Smooth muscle cell (in vitro differentiated cells): ENCODE data around the gene FOXI3. TPM values are rescaled to one million over a fixed set of nuclear protein-coding genes. Genes with fewer than 3 reads are reported as not detected.
A peak's percentile ranks its signal among the peaks of the same experiment; 100 is the strongest.

ENCODE experiments used
- DNase-seq: peaks from one replicate; lab custom pipeline; 2025; ENCODE audit not compliant: unreplicated experiment; lab: John Stamatoyannopoulos, UW
- H2AFZ ChIP-seq: fragments of 200-600 bp; sonication (generic); 2 replicates; pipeline ENCODE4 v1.6.0; 2016; ENCODE audit warnings: antibody characterized with exemption, low read depth, mild to moderate bottlenecking
- H3F3A ChIP-seq: fragments of 200-600 bp; sonication (generic); 2 replicates; pipeline ENCODE4 v1.6.0; 2017; ENCODE audit warnings: antibody characterized with exemption, low read depth
- H3K27ac ChIP-seq: fragments of 200-600 bp; sonication (generic); 2 replicates; pipeline ENCODE4 v1.5.1; 2016; ENCODE audit warnings: low read depth, mild to moderate bottlenecking
- H3K27me3 ChIP-seq: fragments of 200-600 bp; sonication (generic); 2 replicates; pipeline ENCODE4 v1.6.1; 2016; ENCODE audit warnings: low read depth, mild to moderate bottlenecking
- H3K36me3 ChIP-seq: fragments of 200-600 bp; sonication (generic); 2 replicates; pipeline ENCODE4 v1.5.1; 2016; ENCODE audit warnings: low read depth
- H3K4me1 ChIP-seq: fragments of 200-600 bp; sonication (generic); 2 replicates; pipeline ENCODE4 v1.5.1; 2016; ENCODE audit warnings: low read depth
- H3K4me2 ChIP-seq: fragments of 200-600 bp; sonication (generic); 2 replicates; pipeline ENCODE4 v1.6.0; 2016; ENCODE audit warnings: mild to moderate bottlenecking
- H3K4me3 ChIP-seq: fragments of 200-600 bp; sonication (generic); 2 replicates; pipeline ENCODE4 v1.5.1; 2016; ENCODE audit warnings: mild to moderate bottlenecking
- H3K79me2 ChIP-seq: fragments of 200-600 bp; sonication (generic); 2 replicates; pipeline ENCODE4 v1.6.0; 2016; ENCODE audit warnings: low read depth, mild to moderate bottlenecking
- H3K9ac ChIP-seq: fragments of 200-600 bp; sonication (generic); 2 replicates; pipeline ENCODE4 v1.6.0; 2016; ENCODE audit warnings: low read depth
- H3K9me3 ChIP-seq: fragments of 200-600 bp; sonication (generic); replicated peaks from 2 replicates; pipeline ENCODE4 v1.5.1; 2016; ENCODE audit warnings: low read depth
- H4K20me1 ChIP-seq: fragments of 200-600 bp; sonication (generic); 2 replicates; pipeline ENCODE4 v1.6.0; 2016; ENCODE audit warnings: low read depth
- WGBS: methylation state at CpG from one replicate; pipeline ENCODE4 v1.1.7; 2016; ENCODE audit warnings: low lambda C conversion rate; 5-methylcytosine and 5-hydroxymethylcytosine counted together
- polyA plus RNA-seq: library from polyadenylated mRNA; unstranded; fragments of >200 nt; fragmentation: Nextera tagmentation; extraction: Ambion mirVana; gene quantifications from 2 replicates; pipeline ENCODE4 v1.2.1, GENCODE V29; 2016
- total RNA-seq: library from RNA; depleted of rRNA; stranded (reverse); fragments of >200 nt; gene quantifications from 2 replicates; pipeline ENCODE4 v1.2.3, GENCODE V29; 2014
- TF ChIP-seq, protein P1 (sequence below): fragments of 200-600 bp; sonication (generic); IDR thresholded peaks from 2 replicates; pipeline ENCODE4 v1.5.1; 2017; ENCODE audit warnings: borderline replicate concordance, mild to moderate bottlenecking, antibody characterized with exemption; ENCODE audit not compliant: insufficient read depth, poor library complexity, severe bottlenecking

The FOXI3 gene
- not detected in 2 replicates for total RNA-seq
- polyA plus RNA-seq, result not detected in 2 replicates

DNA sequence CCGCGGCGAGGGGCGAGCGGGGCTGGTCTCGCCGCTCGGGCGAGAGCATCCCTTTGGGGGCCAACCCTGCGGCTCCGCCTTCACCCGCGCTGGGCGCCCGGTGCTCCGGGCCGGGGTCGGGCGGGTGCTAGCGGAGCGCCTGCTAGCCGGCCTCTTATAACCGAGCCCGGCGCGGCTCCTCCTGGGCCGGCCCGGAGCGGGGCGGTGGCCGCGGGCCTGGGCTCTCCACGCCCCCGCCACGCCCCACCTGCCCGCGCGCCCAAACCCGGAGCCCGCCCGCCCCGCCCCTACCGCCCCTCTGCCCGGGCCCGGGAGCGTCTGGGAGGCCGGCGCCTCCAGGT lies at the start of gene FOXI3:
Gene FOXI3 (minus strand): TSS at position 129 of the 341 bp plus-strand sequence. CDS start 158 bp downstream, outside the sequence.
- Histone ChIP-seq H3K4me3 (peak within 1 kb of the TSS; percentile 45), H3K27me3 (peaks cover 75% of the 10 kb centered on the region), H3K9ac (no peak within 1 kb of the TSS)

DNA sequence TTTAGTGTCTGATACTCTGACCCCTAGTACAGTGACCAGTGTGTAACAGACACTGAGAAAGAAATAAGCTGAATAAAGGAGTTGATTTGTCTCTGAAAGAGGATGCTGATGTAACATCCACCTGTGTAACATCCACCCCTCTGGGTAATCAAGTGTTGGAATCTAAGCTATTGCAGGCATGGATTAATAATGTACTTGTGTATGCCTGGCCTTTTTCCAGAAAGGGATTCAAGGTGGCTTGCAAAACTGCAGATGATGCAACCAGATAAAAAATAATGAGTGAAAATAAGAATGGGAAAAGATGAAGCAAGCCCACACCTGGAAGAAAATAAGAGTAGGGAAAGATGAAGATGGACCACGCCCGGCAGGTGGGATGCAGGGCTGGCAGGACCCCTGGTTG lies 48.2 kb upstream of the FOXI3 start:
- H3K36me3 ChIP-seq, result no peaks in the 10 kb centered on the region
- TF ChIP-seq, protein P1, sequence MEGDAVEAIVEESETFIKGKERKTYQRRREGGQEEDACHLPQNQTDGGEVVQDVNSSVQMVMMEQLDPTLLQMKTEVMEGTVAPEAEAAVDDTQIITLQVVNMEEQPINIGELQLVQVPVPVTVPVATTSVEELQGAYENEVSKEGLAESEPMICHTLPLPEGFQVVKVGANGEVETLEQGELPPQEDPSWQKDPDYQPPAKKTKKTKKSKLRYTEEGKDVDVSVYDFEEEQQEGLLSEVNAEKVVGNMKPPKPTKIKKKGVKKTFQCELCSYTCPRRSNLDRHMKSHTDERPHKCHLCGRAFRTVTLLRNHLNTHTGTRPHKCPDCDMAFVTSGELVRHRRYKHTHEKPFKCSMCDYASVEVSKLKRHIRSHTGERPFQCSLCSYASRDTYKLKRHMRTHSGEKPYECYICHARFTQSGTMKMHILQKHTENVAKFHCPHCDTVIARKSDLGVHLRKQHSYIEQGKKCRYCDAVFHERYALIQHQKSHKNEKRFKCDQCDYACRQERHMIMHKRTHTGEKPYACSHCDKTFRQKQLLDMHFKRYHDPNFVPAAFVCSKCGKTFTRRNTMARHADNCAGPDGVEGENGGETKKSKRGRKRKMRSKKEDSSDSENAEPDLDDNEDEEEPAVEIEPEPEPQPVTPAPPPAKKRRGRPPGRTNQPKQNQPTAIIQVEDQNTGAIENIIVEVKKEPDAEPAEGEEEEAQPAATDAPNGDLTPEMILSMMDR, result no peak
- WGBS, result 95% methylated on average over 2 of the region's 2 CpGs
- no peak overlapping the region for H3K4me2 ChIP-seq
- H3K4me3 ChIP-seq, result no peak overlapping the region
- no peak for DNase-seq
- no peaks in the 10 kb centered on the region for H3K4me1 ChIP-seq
- H3F3A ChIP-seq, result no peaks in the 10 kb centered on the region
- no peak overlapping the region for H2AFZ ChIP-seq
- H3K27me3 ChIP-seq, result no peaks in the 10 kb centered on the region
- H3K27ac ChIP-seq, result no peak overlapping the region
- no peaks in the 10 kb centered on the region for H3K79me2 ChIP-seq
- H3K9me3 ChIP-seq, result no peaks in the 10 kb centered on the region
- no peak overlapping the region for H3K9ac ChIP-seq
- no peaks in the 10 kb centered on the region for H4K20me1 ChIP-seq

More for the DNA sequence above, at the start of gene FOXI3:
- peaks cover 11% of the 10 kb centered on the region for H3K4me1 ChIP-seq
- DNase-seq, result no peak
- H3K27ac ChIP-seq, result no peak within 1 kb of the TSS
- peak within 1 kb of the TSS; percentile 26 for H2AFZ ChIP-seq
- H3K36me3 ChIP-seq, result no peaks in the 10 kb centered on the region
- TF ChIP-seq, protein P1, result no peak
- H3K4me2 ChIP-seq, result peak within 1 kb of the TSS; percentile 81
- no peaks in the 10 kb centered on the region for H3K9me3 ChIP-seq
- no peaks in the 10 kb centered on the region for H3K79me2 ChIP-seq
- WGBS, result 4% methylated on average over 4 of the region's 48 CpGs
- H3F3A ChIP-seq, result no peaks in the 10 kb centered on the region
- no peaks in the 10 kb centered on the region for H4K20me1 ChIP-seq

DNA sequence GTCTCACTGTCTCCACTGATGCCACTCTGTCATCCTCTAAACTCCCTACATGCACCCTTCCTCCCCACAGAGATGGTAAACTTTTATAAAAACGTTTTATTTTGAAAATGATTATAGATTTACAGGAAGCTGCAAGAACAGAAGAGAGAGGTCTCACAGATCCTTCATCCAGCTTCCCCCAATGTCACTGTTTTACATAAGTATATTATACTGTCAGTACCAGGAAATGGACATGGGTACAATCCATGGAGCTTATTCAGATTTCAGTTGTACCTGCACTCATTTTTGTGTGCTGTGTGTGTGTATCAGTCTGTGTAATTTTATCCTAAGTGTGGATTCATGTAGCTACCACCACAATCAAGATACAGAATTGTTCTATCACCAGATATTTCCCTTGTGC lies 46.7 kb upstream of the FOXI3 start:
- H3K27ac ChIP-seq, result no peak overlapping the region
- WGBS, result 54% methylated on average over 1 of the region's 1 CpG
- H3K27me3 ChIP-seq, result no peaks in the 10 kb centered on the region
- DNase-seq, result no peak
- TF ChIP-seq, protein P1, result no peak
- H3K4me3 ChIP-seq, result no peak overlapping the region
- H2AFZ ChIP-seq, result no peak overlapping the region
- H3K4me2 ChIP-seq, result no peak overlapping the region
- H3K4me1 ChIP-seq, result no peaks in the 10 kb centered on the region
- H3K9ac ChIP-seq, result no peak overlapping the region
- no peaks in the 10 kb centered on the region for H3F3A ChIP-seq
- H3K79me2 ChIP-seq, result no peaks in the 10 kb centered on the region
- no peaks in the 10 kb centered on the region for H4K20me1 ChIP-seq
- no peaks in the 10 kb centered on the region for H3K9me3 ChIP-seq
- no peaks in the 10 kb centered on the region for H3K36me3 ChIP-seq

GRCh38 chr2:88493481-88493880 lies 41.0 kb upstream of the FOXI3 start:
- WGBS, result 79% methylated on average over 4 of the region's 4 CpGs
- no peaks in the 10 kb centered on the region for H3K79me2 ChIP-seq

More at GRCh38 chr2:88493481-88493880, 41.0 kb upstream of the FOXI3 start:
- TF ChIP-seq, protein P1, result no peak
- no peaks in the 10 kb centered on the region for H3K27me3 ChIP-seq
- H3F3A ChIP-seq, result no peaks in the 10 kb centered on the region
- H3K27ac ChIP-seq, result no peak overlapping the region
- H3K9me3 ChIP-seq, result no peaks in the 10 kb centered on the region
- no peak overlapping the region for H3K9ac ChIP-seq
- H2AFZ ChIP-seq, result no peak overlapping the region
- no peaks in the 10 kb centered on the region for H3K4me1 ChIP-seq
- no peak overlapping the region for H3K4me2 ChIP-seq
- no peak for DNase-seq
- H4K20me1 ChIP-seq, result no peaks in the 10 kb centered on the region
- no peaks in the 10 kb centered on the region for H3K36me3 ChIP-seq
- H3K4me3 ChIP-seq, result no peak overlapping the region
